ENCODE results near the gene DNM3. TPM values are rescaled to one million over a fixed set of nuclear protein-coding genes. Genes with fewer than 3 reads are reported as not detected.

DNM3 gene
- total RNA-seq, 1 donor from 2014 or later, result 0.41 TPM

DNA sequence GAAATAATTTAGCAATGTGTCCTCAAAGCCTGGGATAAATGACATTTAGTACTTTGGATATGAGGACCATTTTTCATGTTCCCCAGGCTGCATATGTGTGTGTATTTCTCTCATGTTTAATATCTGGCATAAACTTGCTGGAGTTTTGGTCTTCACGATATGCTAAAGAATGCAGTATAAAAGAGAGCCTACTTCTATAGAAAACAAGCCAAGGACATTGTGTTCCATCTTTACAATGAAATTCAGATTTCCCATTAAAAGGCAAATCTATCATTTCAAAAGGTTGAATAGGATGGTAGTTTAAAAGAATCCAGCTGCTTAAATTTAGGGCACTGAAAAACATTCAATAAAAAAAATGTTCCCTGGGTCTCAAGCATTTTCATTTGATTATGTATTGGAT is 410.2 kb downstream of the DNM3 start:
- Mint-ChIP-seq H3K9me3 (peaks cover 12% of the 10 kb centered on the region), H3K4me3 (ENCODE audit: low read depth) (no peak overlapping the region), H3K27ac (no peak overlapping the region), H3K4me1 (ENCODE audit: low read depth) (peaks cover 21% of the 10 kb centered on the region), H3K27me3 (ENCODE audit: low read depth) (peaks cover 4% of the 10 kb centered on the region), H3K36me3 (ENCODE audit: low read depth) (peaks cover 9% of the 10 kb centered on the region)
- intact Hi-C loops (cut with micrococcal nuclease), result no loop called here
- DNase-seq (ENCODE audit: low spot score), result no peak

- intact Hi-C loops (cut with micrococcal nuclease), result no loop called here
- Mint-ChIP-seq H3K27ac (no peak overlapping the region), H3K36me3 (ENCODE audit: low read depth) (peaks cover 9% of the 10 kb centered on the region), H3K4me3 (ENCODE audit: low read depth) (no peak overlapping the region), H3K27me3 (ENCODE audit: low read depth) (peaks cover 4% of the 10 kb centered on the region), H3K4me1 (ENCODE audit: low read depth) (peaks cover 26% of the 10 kb centered on the region), H3K9me3 (peaks cover 19% of the 10 kb centered on the region)
- DNase-seq (ENCODE audit: low spot score), result no peak
These were observed 411.0 kb downstream of the DNM3 start for GRCh38 chr1:172252321-172252720.

GRCh38 chr1:172252958-172253357 is 411.7 kb downstream of the DNM3 start:
- Mint-ChIP-seq H3K27ac (no peak overlapping the region), H3K27me3 (ENCODE audit: low read depth) (peaks cover 4% of the 10 kb centered on the region), H3K4me1 (ENCODE audit: low read depth) (peaks cover 26% of the 10 kb centered on the region), H3K36me3 (ENCODE audit: low read depth) (peaks cover 11% of the 10 kb centered on the region), H3K4me3 (ENCODE audit: low read depth) (no peak overlapping the region), H3K9me3 (peaks cover 20% of the 10 kb centered on the region)
- no peak for DNase-seq (ENCODE audit: low spot score)
- intact Hi-C loops (cut with micrococcal nuclease), result no loop called here

DNA sequence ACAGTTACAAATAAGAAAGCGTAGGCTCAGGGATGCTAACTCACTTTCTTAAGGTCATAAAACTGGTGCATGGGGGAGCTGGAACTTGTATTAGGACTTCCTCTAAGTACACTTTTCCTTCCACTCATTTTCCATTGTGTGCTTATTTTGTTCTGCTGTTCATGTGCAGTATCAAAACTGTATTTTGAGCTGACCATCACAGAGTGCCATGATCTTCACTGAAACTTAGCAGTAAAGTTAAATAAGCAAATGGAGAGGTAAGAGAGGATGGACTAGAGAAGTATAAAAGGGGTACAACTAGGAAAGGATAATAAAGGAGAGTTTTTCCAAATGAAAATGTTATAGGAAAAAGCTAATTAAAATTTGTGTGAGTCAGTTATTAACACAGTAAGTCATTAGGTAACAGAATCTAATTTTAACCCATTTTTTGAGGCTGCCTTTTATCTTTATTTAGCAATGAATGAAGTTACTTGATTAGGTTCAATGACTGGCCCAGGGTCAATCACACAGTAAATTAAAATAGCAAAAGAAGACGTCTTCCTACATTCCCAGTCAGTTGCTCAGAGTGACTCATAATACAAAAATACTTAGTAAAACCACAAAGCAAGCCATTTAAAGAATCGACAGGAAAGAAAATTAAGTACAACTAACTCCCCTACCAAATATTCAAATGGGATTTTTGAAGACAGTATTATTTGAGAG is 413.4 kb downstream of the DNM3 start:
- H3K27ac Mint-ChIP-seq, result peak overlapping the region; percentile 78

GRCh38 chr1:172255223-172255560 is 413.9 kb downstream of the DNM3 start:
- Mint-ChIP-seq H3K4me3 (ENCODE audit: low read depth) (no peak overlapping the region), H3K4me1 (ENCODE audit: low read depth) (peaks cover 26% of the 10 kb centered on the region), H3K36me3 (ENCODE audit: low read depth) (peaks cover 31% of the 10 kb centered on the region), H3K27me3 (ENCODE audit: low read depth) (peaks cover 4% of the 10 kb centered on the region), H3K9me3 (peaks cover 41% of the 10 kb centered on the region), H3K27ac (peak overlapping the region; percentile 78)
- intact Hi-C loops (cut with micrococcal nuclease), result no loop called here
- DNase-seq (ENCODE audit: low spot score), result no peak

More for the DNA sequence above, 413.4 kb downstream of the DNM3 start:
- Mint-ChIP-seq H3K4me3 (ENCODE audit: low read depth) (peak overlapping the region; percentile 11), H3K27me3 (ENCODE audit: low read depth) (peaks cover 4% of the 10 kb centered on the region), H3K9me3 (peaks cover 38% of the 10 kb centered on the region), H3K4me1 (ENCODE audit: low read depth) (peaks cover 26% of the 10 kb centered on the region), H3K36me3 (ENCODE audit: low read depth) (peaks cover 25% of the 10 kb centered on the region)
- intact Hi-C loops (cut with micrococcal nuclease), result no loop called here
- no peak for DNase-seq (ENCODE audit: low spot score)

- no peak overlapping the region for H3K4me3 Mint-ChIP-seq (ENCODE audit: low read depth)
- H3K4me1 Mint-ChIP-seq (ENCODE audit: low read depth), result peaks cover 44% of the 10 kb centered on the region
- H3K27me3 Mint-ChIP-seq (ENCODE audit: low read depth), result no peaks in the 10 kb centered on the region
- peaks cover 16% of the 10 kb centered on the region for H3K36me3 Mint-ChIP-seq (ENCODE audit: low read depth)
- H3K9me3 Mint-ChIP-seq, result peaks cover 24% of the 10 kb centered on the region
- H3K27ac Mint-ChIP-seq, result peak overlapping the region; percentile 24
- no peak for DNase-seq (ENCODE audit: low spot score)
- intact Hi-C loops (cut with micrococcal nuclease), result loop anchor here (5.0 kb wide), 1 partner anchor 134 kb away; no protein-coding TSS in a partner anchor
These were observed 424.6 kb downstream of the DNM3 start for GRCh38 chr1:172265905-172266304.

- Mint-ChIP-seq H3K36me3 (ENCODE audit: low read depth) (peaks cover 9% of the 10 kb centered on the region), H3K9me3 (peaks cover 16% of the 10 kb centered on the region), H3K27me3 (ENCODE audit: low read depth) (no peaks in the 10 kb centered on the region), H3K4me3 (ENCODE audit: low read depth) (no peak overlapping the region), H3K4me1 (ENCODE audit: low read depth) (peaks cover 50% of the 10 kb centered on the region), H3K27ac (peak overlapping the region; percentile 28)
- DNase-seq (ENCODE audit: low spot score), result no peak
- intact Hi-C loops (cut with micrococcal nuclease), result loop anchor here (5.0 kb wide), 1 partner anchor 134 kb away; no protein-coding TSS in a partner anchor
These were observed 425.4 kb downstream of the DNM3 start for GRCh38 chr1:172266528-172267174.

DNA sequence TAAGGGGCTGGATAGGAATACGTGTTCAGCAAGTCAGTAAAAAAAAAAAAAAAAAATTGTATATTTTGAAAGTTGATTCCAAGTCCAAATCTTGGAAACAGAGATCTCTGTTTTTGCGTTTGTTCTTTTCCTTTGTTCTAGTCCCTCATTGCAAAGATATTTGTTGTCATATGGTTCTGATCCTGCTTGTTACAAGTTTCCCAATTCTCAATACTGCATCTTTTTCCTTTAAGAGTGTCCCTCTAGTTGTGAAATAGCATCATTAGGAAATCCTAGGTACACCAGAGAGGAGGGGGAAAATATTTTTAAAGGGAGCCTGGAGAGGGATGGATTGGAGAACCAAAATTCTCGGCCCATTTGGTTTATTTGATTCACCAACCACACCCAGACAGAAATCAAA is 426.9 kb downstream of the DNM3 start:
- H3K36me3 Mint-ChIP-seq (ENCODE audit: low read depth), result peaks cover 3% of the 10 kb centered on the region
- H3K27me3 Mint-ChIP-seq (ENCODE audit: low read depth), result no peaks in the 10 kb centered on the region
- peak overlapping the region; percentile 55 for H3K27ac Mint-ChIP-seq
- H3K9me3 Mint-ChIP-seq, result peaks cover 3% of the 10 kb centered on the region
- no peak overlapping the region for H3K4me3 Mint-ChIP-seq (ENCODE audit: low read depth)
- no peak for DNase-seq (ENCODE audit: low spot score)
- H3K4me1 Mint-ChIP-seq (ENCODE audit: low read depth), result peaks cover 55% of the 10 kb centered on the region
- intact Hi-C loops (cut with micrococcal nuclease), result loop anchor here (5.0 kb wide), 1 partner anchor 136 kb away; no protein-coding TSS in a partner anchor

DNA sequence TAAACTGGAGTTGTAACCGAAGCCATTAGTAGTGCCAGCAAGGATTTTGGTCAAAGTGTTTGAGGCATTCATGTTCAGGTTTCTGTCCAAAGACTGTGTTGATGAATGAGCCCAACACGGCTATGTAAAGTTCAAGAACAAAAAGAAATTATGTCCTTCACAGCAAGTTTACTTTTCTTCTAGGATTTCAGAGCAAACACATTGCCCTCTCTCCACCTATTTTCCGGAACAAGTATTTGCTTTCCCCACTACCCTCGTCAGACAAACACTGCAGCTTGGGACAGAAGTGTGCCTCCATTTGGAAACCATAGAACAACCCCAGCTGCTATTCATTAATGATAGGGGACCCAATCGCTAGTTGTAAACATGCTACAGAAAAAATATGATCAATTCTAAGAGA is 427.8 kb downstream of the DNM3 start:
- H3K27ac Mint-ChIP-seq, result peak overlapping the region; percentile 67
- DNase-seq (ENCODE audit: low spot score), result no peak
- intact Hi-C loops (cut with micrococcal nuclease), result loop anchor here (5.0 kb wide), 1 partner anchor 137 kb away; no protein-coding TSS in a partner anchor
- peaks cover 3% of the 10 kb centered on the region for H3K36me3 Mint-ChIP-seq (ENCODE audit: low read depth)
- H3K4me3 Mint-ChIP-seq (ENCODE audit: low read depth), result no peak overlapping the region
- H3K27me3 Mint-ChIP-seq (ENCODE audit: low read depth), result no peaks in the 10 kb centered on the region
- H3K9me3 Mint-ChIP-seq, result no peaks in the 10 kb centered on the region
- H3K4me1 Mint-ChIP-seq (ENCODE audit: low read depth), result peaks cover 63% of the 10 kb centered on the region

- intact Hi-C loops (cut with micrococcal nuclease), result loop anchor here (1.0 to 10.0 kb wide), 10 partner anchors 69 to 425 kb away; partner anchors contain the start of gene SUCO
These were observed 428.3 kb downstream of the DNM3 start for GRCh38 chr1:172269644-172270043.

DNA sequence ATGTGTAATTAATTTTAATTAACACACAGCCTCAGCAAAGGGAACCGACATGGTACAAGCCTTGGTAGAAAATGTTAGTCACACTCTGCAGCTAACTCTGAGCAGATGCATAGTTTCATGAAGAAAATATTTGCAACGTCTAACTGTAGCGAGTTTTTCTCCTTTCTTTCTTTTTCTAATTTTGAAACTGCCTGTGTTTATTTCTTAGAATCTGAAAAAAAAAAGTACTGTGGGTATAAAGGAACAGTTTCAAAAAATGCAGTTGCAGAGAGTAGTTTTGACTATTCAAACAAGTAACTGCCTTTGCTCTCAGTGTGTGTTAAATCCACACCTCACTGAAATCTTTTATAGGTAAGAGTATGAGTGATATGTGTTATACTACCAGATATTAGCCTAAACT is 429.3 kb downstream of the DNM3 start:
- no peak for DNase-seq (ENCODE audit: low spot score)
- H3K36me3 Mint-ChIP-seq (ENCODE audit: low read depth), result peaks cover 3% of the 10 kb centered on the region
- intact Hi-C loops (cut with micrococcal nuclease), result loop anchor here (1.0 to 10.0 kb wide), 9 partner anchors 68 to 424 kb away; partner anchors contain the start of gene SUCO
- H3K4me1 Mint-ChIP-seq (ENCODE audit: low read depth), result peaks cover 69% of the 10 kb centered on the region
- H3K27ac Mint-ChIP-seq, result peak overlapping the region; percentile 67
- no peaks in the 10 kb centered on the region for H3K9me3 Mint-ChIP-seq
- H3K4me3 Mint-ChIP-seq (ENCODE audit: low read depth), result peak overlapping the region; percentile 63
- no peaks in the 10 kb centered on the region for H3K27me3 Mint-ChIP-seq (ENCODE audit: low read depth)

More at GRCh38 chr1:172269644-172270043, 428.3 kb downstream of the DNM3 start:
- Mint-ChIP-seq H3K4me1 (ENCODE audit: low read depth) (peaks cover 64% of the 10 kb centered on the region), H3K27me3 (ENCODE audit: low read depth) (no peaks in the 10 kb centered on the region), H3K27ac (peak overlapping the region; percentile 67), H3K9me3 (no peaks in the 10 kb centered on the region), H3K4me3 (ENCODE audit: low read depth) (no peak overlapping the region), H3K36me3 (ENCODE audit: low read depth) (peaks cover 3% of the 10 kb centered on the region)
- DNase-seq (ENCODE audit: low spot score), result no peak

DNA sequence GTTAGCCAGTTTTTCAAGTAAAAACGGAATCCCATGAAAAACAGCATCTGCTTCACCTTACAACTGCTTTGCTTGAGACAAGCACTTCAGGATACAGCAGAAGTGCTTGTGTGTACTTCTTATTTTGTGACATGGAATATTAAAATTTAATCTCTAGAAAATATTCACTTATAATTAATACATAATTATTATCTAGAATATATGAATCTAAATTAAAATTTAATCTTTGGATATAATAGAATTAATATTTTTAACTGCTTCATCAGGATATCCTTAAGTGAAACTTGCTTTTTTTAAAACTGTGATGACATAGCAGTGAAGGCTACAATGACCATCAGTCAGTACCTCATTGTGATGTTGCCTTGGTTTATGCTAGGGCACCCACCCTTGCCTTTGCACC is 430.8 kb downstream of the DNM3 start:
- Mint-ChIP-seq H3K4me3 (ENCODE audit: low read depth) (no peak overlapping the region), H3K27ac (no peak overlapping the region), H3K36me3 (ENCODE audit: low read depth) (peaks cover 3% of the 10 kb centered on the region), H3K9me3 (no peaks in the 10 kb centered on the region), H3K27me3 (ENCODE audit: low read depth) (no peaks in the 10 kb centered on the region), H3K4me1 (ENCODE audit: low read depth) (peaks cover 56% of the 10 kb centered on the region)
- no peak for DNase-seq (ENCODE audit: low spot score)
- intact Hi-C loops (cut with micrococcal nuclease), result loop anchor here (5.0 to 10.0 kb wide), 4 partner anchors 117 to 423 kb away; partner anchors contain the start of gene SUCO
